NOMO-1 (cell line): ENCODE data around the gene ZFP90.
A peak's percentile ranks its signal among the peaks of the same experiment; 100 is the strongest.
"Not testable (repeated sequence)": the region's sequence is repeated elsewhere in the genome, so short reads cannot be mapped to it uniquely, and the experiment has no call there.

ENCODE experiments used
- DNase-seq, 2 experiments: peaks; one replicate each; lab custom pipeline; 2025; ENCODE audit not compliant: unreplicated experiment in 2 of 2; lab: John Stamatoyannopoulos, UW

Gene ZFP90

GRCh38 chr16:68538880-68539701, at the start of gene ZFP90:
TSS of gene ZFP90 (plus strand) at chr16:68539291. CDS start at chr16:68539793, 502 bp downstream.
- peak; percentile 76 to 88 for DNase-seq

DNA sequence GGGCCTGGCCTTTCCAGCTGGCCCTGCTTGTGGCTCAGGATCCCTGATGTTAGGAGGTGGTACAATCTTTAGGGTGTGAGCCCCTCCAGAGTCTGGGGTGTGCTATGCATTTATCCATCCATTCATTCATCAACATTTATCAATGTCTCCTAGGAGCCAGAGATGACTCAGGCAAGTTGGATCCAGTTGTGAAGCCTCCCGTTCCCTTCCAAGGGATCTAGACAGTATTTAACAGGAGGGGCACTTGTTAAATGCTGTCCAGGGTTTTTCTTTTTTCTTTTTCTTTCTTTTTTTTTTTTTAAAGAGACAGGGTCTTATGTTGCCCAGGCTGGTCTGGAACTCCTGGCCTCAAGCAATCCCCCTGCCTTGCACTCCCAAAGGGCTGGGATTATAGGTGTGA, 48.7 kb upstream of the ZFP90 start:
- DNase-seq = no peak

DNA sequence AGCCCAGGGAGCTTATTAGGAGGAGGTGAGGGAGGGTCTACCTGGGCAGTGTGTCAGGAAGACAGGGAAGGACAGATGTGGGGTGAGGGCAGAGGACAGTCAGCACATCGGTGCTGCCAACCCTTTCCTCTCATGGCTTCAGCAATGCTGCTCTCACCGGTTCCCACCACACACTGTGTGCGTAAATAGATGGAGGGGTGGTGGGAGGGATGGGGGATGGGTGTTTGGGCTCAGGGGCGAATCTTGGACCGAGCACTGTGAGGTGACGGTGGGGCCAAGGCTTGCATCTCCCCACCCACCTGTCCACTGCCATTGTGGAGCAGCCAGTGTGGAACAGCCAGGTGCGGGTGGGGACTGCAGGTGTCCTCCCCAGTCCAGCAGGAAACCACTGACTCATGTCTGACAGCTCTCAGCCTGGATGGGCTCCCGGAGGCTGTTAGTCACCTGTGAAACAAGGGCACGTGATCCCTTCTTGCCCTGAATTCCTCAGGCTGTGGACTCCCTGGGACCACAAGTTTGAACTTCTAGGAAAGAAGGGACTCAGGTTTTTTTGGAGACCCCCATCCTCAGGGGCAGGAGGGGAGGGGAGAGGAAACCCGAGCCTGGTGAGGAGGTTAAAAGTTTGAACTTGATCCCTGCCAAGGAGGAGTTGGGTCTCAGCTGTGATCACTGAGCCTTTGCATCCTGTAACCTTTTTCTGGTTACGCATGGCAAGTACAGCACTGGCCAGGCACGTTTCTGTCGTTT, 48.1 kb upstream of the ZFP90 start:
- DNase-seq = no peak

DNA sequence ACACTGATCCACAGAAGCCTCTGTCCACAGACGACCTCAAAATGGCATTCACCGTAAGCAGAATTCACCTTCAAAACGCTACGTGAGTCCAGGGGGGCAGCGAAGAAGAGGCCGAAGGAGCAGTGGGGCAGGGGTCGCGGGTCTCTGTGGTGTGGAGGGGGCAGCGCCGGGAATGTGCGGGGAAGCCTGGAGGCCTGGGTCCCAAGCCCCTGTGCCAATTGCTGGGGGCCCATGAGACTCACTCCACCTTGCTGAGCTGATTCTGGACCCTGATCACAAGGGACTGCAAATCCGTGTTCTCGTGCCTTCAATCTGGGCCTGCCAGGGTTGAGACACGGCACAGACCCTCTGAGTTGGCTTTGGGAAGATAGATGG, 47.5 kb upstream of the ZFP90 start:
- no peak for DNase-seq

GRCh38 chr16:68492151-68492542, 46.9 kb upstream of the ZFP90 start:
- no peak for DNase-seq

GRCh38 chr16:68492543-68493411, 46.3 kb upstream of the ZFP90 start:
- DNase-seq = no peak

DNA sequence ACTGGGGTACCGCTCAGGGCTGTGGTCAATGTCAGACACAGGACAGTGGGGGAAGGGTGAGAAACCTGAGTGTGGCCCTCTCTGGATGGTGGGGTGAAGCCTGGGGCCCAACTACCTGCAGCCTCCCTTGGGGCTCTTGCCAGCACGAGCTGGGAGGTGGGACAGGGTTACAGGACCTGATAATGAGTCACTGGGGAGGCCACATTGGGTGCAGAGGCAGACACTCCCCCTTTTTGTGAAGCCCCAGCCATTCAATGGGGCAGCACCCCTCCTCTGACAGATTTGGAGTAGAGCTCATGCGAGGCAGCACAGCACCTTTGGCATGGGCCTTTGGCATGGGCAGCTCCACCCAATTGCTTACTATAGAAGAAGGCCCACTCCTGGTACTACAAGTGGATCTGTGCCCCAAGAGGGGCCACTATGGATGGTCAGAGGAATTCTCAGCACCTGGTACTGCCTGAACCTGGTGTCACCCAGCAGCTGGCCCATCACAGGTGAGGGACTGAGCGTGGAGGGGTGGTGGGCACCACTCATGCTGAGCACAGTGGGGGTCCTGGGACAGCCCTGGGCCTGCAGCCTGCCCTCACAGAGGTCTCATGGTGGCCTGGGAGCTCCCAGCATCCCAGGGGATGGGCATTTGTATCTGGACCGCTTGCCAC, 45.5 kb upstream of the ZFP90 start:
- no peak for DNase-seq

DNA sequence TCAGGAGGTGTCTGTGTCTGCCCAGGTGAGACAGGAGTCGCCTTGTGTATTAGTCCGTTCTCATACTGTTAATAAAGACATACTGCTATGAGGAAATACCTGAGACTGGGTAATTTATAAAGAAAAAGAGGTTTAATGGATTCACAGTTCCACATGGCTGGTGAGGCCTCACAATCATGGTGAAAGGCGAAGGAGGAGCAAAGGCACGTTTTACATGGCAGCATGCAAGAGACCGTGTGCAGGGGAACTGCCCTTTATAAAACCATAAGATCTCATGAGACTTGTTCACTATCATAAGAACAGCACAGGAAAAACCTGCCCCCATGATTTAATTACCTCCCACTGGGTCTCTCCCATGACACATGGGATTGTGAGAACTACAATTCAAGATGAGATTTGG, 44.8 kb upstream of the ZFP90 start:
- DNase-seq = not testable (repeated sequence)

GRCh38 chr16:68496689-68497088, 42.4 kb upstream of the ZFP90 start:
- DNase-seq = no peak

DNA sequence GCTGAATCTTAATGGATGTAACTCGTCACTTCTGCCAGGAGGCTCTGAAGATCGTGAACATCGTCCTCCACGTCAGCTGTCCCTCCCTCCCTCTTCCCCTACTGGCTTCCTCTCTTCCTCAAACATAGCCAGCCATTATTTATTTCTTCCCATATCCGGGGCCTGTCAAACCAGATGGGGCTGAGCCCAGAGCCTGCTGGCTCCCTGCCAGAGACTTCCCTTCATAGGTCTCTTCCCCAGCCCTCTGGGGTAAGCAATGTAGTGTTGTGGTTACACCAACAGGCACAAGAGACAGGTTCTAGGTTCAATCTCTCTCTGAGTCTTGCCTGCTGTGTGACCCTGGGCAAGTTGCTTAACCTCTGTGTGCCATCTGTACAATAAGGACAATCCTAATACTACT, 40.1 kb upstream of the ZFP90 start:
- no peak for DNase-seq

DNA sequence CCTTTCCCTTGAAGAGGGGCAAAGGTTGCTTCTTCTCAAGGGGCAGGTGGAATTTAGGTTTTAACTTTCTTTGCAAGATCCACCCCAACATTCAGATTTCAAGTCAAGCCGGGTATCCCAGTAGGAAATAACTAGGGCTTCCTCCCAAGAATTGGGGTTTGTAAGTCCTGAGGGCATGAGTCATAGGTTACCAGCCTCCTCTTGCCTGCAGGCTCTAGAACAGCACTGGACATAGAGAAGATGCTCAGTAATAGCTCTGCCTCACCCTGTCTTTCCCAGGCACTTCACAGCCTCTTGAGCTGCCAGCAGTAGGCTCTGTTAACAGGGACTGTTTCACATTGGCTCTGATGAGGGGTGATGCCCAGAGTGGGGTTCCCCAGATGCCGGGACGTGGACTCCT, 35.8 kb upstream of the ZFP90 start:
- DNase-seq = no peak

DNA sequence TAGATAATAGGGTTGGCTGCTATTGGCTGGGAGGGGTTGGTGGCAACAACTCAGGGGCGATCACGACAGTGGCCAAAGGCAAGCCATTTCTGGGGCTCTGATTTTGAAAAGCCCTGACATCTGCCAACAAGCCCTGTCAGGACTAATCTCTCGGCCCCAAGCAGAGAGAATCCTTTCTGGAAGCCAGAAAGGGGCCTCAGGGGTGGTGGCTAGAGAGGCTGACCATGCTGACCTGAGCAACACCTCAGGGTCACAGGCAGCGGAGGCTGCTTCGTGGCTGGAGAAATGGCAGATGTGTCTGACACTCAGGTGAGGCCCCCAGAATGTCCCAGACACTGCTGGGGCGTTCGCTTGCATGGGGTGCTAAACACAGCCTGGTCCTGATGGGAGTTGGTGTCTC, 35.0 kb upstream of the ZFP90 start:
- no peak for DNase-seq

GRCh38 chr16:68506331-68507053, 32.6 kb upstream of the ZFP90 start:
- DNase-seq = no peak

- DNase-seq = no peak
Measured at GRCh38 chr16:68508013-68508412, 31.1 kb upstream of the ZFP90 start.

GRCh38 chr16:68508641-68509240, 30.4 kb upstream of the ZFP90 start:
- DNase-seq = no peak

DNA sequence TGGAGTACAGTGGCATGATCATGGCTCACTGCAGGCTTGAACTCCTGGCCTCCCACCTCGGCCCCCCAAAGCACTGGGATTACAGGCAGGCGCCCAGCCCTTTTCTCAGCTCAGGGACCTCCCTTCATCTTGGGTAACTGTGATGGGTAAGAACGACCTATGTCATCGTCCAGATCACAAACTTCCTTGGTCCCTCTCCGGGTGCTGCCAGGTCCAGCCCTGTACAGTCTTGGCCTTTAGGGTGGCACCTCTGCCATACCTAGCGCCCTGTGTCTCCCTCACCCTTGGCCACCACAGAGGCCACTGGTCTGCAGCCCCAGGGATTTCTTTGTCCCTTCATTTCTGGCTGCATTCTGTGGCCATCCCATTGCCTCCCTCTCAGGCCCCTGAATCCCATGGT, 29.7 kb upstream of the ZFP90 start:
- no peak for DNase-seq

DNA sequence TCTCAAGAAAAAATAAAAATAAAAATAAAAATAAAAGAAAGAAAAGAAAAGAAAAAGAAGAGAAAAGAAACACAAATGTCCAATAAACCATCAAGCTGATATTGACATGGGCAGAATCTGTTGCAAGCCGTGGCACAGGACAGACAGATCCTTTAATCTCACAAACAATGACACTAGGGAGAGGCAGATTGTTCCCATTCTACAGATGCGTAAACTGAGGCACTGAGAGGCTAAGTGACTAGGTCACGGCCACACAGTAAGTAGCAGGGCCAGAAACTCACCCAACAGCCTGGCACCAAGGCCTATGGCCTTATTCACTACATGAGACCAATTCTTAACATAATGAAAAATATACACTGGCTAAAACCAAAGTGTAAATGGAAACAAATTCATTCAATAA, 28.3 kb upstream of the ZFP90 start:
- DNase-seq = no peak

DNA sequence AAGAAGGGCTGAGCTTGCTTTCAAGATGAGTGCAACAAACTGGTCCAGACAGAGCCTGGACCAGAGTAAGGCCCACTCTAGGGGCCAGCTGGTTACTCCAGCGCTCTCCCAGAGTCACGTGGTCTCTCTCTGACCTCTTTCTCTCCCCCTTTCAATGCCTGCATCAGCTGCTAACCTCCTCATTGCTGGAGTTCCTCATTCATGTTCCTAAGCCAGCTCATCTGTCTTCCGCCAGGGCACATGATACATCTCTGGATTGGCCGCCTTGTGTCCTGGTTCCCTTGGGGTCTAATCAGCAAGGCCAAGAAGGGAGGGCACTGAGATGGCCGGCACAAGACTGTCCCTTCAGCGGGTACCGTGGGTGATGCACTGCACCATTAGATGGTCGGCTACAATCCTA, 26.9 kb upstream of the ZFP90 start:
- DNase-seq = no peak

DNA sequence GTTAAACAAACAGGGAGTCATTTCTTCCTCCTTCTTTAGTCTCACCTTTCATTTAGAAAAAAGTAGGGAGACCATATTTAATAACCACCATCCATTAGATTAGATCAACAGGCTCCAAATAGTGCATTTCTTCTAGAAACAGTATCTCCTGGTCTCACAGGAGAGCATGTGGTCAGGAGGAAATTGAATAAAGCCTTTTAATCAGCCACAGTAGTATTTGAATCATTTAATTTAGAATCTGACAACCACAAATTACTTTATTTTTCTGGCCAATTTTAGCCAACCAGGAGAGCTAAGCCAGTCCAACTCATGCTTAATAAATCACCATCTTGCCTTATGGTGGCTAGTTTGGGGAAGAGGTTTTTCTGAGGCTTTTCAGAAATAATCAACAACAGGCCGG, 26.3 kb upstream of the ZFP90 start:
- DNase-seq = no peak

- no peak for DNase-seq
Measured at GRCh38 chr16:68514511-68514910, 24.6 kb upstream of the ZFP90 start.
